DMS114 treated with DMSO at 0.1 percent for 48 hours (cell line): ENCODE results near the gene CSNK1G1.
"Not testable (repeated sequence)": the region's sequence is repeated elsewhere in the genome, so short reads cannot be mapped to it uniquely, and the experiment has no call there.

Source experiments
- DNase-seq: peaks from one replicate; lab custom pipeline; 2025; ENCODE audit not compliant: unreplicated experiment; lab: John Stamatoyannopoulos, UW

Gene CSNK1G1

DNA sequence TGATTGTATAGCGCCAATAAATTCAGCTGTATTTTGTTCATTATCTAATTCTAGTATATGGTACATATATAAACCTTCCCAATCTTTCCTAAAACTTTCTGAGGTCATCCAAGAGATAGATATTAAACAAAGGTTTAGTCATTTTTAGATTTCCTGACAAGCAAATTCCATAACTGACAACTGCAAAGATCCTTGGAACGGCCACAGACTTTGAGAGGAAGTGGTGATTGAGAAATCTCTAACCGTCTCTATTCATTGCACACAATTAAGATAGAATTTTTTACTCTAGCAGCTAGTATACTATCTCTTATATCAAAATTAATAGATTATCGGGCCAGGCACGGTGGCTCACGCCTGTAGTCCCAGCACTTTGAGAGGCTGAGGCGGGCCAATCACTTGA is 4.7 kb downstream of the CSNK1G1 start:
- no peak for DNase-seq

DNA sequence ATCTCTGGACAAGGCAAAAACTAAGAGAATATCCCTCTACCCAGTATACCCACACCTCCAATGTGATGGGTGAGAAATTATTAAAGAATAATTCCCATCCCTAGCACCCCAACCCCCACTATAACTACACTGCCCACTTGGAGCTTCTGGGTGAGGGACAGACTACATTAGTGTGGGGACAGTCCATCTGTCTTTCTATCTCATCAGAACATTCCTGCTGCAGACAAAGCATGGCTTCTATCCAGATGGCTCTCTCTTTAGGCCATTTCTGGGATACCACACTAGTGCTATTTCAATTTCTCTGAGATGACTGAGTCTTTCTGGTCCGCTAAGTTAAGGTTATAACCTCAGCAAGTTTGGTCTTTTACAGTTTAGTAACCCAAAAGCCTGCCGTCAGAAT is 6.6 kb downstream of the CSNK1G1 start:
- DNase-seq: no peak

DNA sequence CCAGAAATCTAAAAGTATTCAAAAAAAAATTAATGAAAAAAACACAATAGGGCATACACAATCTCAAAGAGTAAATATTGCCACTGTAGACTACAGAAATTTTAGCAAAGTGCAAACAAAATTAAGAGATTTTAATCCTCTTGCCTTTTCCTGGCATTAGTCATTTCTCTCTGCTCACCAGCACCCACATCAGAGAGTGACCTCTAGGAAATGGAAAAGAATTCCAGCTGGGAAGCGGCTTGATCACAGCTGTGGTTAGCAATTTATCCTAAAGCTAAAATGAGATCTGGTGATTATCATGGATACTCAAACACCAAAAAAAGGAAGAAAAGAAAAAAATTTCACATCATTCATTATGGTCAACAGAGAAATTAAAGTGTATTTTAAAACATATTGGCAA is 7.5 kb downstream of the CSNK1G1 start:
- no peak for DNase-seq

DNA sequence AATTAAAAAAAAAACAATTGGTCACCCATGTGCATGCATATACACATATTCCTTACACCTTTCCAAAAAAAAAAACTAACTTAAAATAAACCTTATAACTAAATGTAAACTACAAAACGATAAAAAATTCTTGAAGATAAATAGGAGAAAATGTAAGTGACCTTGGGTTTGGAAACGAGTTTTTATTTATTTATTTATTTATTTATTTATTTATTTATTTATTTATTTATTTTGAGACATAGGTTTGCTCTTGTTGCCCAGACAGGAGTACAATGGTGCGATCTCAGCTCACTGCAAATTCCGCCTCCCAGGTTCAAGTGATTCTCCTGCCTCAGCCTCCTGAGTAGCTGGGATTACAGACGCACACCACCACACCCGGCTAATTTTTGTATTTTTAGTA is 9.7 kb downstream of the CSNK1G1 start:
- not testable (repeated sequence) for DNase-seq

DNA sequence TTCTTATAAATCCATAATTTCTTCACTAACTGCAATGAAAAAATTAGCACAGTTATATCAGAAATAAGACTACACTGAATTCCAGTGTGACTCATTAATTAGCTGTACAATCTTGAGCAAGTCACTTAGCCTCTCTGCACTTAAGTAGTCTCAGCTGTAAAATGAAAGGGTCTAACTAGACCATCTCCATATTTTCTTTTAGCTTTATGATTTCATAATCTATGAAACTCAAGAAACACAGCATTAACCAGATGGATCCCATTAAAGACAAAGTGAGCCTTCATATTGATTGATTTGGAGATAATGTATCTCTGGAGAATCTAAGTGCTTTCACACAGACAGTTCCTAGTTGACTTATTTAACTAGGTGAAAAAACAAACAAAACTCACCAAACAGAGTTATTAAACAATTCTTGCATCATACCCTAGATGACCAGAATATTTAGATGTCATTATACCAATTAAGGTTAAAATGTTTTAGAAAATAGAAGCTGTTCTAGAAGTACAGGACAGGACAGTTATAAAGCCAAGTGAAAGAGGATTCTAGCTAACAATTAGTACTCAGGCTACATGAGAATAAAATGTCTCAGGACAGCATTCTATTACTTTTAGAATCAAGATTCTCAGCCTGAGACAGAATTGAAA is 11.2 kb downstream of the CSNK1G1 start:
- DNase-seq: no peak

DNA sequence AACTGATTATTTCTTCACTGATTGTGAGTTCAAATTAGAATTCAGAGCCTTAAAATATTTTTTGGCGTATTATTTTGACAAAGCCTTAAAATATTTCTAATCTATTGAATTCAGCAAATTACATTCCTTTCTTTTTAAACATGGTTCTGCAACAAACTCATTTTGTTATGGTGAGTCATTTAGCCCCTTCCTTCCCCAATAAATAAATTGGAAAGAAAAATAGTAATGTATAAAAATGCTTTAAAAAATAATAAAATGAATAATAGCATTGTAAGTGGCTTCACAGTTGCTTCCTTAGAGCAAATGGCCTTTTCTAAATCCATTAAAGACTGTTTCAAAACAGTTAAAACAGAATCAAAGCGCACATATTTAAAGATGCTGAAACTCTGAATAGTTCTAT is 12.1 kb downstream of the CSNK1G1 start:
- no peak for DNase-seq

DNA sequence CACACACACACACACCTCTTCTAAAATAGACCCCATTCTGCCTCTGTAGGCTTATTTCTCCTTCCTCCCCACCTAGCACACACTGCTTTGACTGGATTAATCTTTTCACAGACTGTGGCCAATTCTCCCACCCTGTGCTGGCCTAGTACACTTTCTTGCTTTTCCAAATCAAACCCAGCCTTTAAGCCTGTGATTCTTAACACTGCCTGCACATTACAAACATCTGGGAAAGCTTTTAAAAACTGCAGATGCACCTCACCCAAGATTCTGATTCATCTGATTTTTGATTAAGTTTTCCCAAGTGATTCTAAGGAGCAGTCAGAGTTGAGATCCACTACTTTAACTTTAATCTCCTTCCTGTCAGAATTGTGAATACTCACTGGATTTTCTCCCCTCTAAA is 12.8 kb downstream of the CSNK1G1 start:
- no peak for DNase-seq

DNA sequence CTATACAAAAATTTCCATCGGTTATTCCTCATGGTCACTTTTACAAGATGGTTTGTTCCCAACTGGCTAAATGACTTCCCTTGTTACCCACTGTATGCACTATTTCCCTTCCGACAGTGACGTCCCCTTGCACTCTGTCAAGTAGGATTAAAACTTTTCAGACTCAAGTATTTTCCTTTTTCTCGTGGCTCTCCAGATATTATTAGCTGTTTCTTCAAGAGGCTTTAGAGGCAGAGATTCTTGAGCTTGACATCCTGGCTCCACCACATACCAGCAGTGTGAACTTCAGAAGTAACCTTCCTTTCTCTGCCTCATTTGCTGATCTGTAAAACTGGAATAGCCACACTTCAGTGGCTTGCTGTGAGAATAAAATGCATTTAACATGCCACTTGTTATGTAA is 14.0 kb downstream of the CSNK1G1 start:
- no peak for DNase-seq

DNA sequence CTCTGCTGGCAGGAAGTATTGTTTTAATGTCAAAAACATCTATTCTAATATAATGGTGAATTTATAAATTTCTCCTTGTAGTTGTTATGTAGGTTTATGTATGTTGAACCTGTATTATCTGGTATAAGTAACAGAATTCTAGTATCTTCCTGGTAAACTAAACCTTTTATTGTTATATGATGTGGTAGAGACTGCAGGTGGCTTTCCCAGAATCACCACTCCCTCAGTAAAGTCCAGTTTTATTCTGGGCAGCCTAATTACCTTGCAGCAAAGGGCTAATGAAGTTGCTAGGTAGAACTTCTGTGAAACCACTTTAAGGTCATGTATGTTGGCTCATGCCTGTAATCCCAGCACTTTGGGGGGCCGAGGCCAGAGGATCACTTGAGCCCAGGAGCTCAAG is 15.6 kb downstream of the CSNK1G1 start:
- DNase-seq: no peak

DNA sequence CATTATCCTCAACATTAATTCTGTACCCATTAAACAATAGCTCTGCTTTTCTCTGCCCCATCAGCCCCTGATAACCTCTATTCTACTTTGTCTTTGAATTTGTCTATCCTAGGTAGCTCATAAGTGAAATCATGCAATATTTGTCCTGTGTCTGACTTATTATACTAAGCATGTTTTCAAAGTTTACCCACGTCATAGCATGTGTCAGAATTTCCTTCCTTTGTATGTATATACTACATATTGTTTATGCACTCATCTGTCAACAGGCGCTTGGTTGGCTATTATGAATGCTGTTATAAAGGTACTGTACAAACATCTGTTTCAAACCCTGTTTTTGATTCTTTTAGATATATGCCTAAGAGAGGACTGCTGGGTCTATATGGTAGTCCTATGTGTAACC is 18.2 kb downstream of the CSNK1G1 start:
- no peak for DNase-seq

DNA sequence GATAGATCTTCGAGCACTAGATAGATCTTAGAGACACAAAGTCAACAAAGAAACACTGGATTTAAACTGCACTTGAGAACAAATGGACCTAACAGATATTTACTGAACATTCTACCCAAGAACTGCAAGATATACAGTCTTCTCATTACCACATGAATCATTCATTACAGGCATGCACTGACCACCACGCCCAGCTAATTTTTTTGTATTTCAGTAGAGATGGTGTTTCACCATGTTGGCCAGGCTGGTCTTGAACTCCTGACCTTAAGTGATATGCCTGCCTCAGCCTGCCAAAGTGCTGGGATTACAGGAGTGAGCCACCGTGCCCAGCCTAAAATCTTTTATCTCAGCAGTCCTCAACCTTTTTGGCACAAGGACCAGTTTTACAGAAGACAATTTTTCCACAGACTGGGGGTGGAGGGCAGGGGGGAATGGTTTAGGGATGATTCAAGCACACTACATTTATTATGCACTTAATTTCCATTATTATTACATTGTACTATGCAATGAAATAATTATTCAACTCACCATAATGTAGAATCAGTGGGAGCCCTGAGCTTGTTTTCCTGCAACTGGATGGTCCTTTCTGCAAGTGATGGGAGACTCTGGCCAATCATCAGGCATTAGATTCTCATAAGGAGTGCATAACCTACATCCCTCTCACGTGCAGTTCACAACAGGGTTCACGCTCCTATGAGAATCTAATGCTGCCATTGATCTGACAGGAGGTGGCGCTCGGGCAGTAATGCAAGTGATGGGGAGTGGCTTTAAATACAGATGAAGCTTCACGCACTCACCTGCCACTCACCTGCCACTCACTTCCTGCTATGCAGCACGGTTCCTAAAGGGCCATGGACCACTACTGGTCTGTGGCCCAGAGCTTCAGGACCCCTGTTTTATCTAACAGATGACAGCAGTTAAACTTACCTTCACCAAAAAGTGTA is 21.7 kb downstream of the CSNK1G1 start:
- no peak for DNase-seq

DNA sequence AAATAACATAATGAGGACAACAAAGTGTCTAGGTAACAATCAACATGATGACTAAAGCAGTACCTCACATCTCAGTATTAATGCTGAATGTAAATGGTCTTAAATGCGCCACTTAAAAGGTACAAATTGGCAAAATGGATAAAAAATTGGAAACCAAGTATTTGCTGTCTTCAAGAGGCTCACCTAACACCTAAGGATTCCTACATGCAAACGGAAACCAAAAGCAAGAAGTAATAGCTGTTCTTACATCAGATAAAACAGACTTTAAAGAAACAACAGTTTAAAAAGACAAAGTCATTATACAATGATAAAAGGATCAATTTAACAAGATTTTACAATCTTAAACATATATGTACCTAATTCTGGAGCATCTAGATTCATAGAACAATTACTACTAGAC is 22.5 kb downstream of the CSNK1G1 start:
- DNase-seq: no peak

DNA sequence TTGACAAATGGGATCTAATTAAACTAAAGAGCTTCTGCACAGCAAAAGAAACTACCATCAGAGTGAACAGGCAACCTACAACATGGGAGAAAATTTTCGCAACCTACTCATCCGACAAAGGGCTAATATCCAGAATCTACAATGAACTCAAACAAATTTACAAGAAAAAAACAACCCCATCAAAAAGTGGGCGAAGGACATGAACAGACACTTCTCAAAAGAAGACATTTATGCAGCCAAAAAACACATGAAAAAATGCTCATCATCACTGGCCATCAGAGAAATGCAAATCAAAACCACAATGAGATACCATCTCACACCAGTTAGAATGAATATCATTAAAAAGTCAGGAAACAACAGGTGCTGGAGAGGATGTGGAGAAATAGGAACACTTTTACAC is 24.3 kb downstream of the CSNK1G1 start:
- not testable (repeated sequence) for DNase-seq

DNA sequence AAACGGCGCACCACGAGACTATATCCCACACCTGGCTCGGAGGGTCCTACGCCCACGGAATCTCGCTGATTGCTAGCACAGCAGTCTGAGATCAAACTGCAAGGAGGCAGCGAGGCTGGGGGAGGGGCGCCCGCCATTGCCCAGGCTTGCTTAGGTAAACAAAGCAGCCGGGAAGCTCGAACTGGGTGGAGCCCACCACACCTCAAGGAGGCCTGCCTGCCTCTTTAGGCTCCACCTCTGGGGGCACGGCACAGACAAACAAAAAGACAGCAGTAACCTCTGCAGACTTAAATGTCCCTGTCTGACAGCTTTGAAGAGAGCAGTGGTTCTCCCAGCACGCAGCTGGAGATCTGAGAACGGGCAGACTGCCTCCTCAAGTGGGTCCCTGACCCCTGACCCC is 29.0 kb downstream of the CSNK1G1 start:
- not testable (repeated sequence) for DNase-seq

DNA sequence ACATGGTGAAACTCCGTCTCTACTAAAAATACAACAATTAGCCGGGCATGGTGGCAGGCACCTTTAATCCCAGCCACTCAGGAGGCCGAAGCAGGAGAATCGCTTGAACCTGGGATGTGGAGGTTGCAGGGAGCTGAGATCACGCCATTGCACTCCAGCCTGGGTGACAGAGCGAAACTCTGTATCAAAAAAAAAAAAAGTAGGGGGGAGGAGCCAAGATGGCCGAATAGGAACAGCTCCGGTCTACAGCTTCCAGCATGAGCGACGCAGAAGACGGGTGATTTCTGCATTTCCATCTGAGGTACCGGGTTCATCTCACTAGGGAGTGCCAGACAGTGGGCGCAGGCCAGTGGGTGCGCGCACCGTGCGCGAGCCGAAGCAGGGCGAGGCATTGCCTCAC is 29.5 kb downstream of the CSNK1G1 start:
- not testable (repeated sequence) for DNase-seq

DNA sequence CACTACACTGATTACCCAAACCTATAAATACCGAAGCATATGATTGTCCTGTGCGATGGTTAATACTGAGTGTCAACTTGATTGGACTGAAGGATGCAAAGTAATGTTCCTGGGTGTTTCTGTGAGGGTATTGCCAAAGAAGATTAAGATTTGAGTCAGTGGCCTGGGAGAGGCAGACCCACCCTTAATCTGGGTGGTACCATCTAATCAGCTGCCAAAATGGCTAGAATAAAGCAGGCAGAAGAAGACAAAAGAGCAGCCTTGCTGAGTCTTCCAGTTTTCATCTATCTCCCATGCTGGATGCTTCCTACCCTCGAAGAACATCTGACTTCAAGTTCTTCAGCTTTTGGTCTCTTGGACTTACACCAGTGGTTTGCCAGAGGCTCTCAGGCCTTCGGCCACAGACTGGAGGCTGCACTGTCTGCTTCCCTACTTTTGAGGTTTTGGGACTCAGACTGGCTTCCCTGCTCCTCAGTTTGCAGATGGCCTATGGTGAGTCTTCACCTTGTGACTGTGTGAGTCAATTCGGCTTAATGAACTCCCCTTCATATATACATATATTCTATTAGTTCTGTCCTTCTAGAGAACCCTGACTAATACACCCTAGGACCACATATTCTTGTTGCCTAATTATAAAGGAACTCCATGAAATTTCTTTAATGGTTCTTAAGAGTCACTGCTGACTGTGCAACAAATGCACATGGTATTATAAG is 31.7 kb downstream of the CSNK1G1 start:
- no peak for DNase-seq

DNA sequence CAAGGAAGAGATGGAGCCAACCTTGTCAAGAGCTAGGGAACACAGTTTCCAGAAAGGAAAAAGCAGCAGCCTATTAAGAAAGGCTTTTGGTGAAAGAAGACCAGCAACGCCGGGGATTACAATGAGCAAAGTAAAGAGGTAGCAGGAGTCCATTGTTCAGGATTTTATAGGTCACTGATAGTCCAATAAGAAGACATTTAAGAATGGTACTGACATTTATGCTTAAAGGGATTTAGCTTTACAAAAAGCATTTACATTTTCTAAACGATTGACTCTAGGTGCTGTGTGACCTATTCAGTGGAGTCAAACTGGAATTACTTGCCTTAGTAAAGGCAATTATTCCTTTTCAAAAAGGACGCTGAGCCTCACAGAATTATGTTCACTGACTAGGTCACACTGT is 40.8 kb downstream of the CSNK1G1 start:
- DNase-seq: no peak

DNA sequence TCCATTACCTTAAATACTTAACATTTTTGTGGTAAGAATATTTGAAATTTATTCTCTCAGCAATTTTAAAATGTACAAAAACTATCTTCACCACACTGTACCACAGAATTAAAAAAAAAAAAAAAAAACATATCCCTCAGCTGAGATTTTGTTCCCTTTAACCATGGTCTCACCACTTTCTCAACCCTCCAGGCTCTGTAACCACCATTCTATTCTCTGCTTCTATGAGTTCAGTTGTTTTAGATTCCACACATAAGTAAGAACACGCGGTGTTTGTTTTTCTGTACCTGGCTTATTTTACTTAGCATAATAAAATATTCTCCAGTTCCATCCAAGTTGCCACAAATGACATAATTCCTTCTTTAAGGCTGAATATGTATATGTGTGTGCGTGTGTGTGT is 41.5 kb downstream of the CSNK1G1 start:
- no peak for DNase-seq

DNA sequence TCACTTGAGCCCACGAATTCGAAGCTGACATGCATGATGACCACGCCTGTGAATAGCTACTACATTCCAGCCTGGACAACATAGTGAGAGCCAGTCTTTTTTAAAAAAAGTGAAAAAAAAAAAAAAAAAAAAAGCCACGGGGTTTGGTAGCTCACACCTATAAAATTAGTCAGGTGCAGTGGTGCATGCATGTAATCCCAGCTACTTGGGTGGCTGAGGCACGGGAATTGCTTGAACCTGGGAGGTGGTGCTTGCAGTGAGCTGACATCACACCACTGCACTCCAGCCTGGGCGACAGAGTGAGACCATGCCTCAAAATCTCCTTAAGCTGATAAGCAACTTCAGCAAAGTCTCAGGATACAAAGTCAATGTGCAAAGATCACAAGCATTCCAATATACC is 44.4 kb downstream of the CSNK1G1 start:
- no peak for DNase-seq

DNA sequence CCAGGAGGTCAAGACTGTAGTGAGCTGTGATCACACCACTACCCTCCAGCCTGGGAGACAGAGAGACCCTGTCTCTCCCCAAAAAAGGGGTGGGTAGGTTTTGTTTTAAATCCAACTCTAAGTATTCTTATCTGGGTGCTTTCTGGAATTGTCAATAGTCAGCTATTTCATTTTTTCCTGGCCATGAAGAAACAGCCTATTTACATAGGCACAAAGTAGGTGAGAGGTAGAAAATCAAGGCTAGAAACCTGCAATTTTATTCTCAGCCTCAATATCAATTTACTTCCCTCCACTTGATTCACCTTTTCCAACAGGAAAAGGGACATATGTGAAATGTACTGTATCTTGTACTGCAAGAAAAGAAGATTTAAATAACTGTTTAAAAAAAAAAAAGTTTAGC is 45.9 kb downstream of the CSNK1G1 start:
- no peak for DNase-seq

DNA sequence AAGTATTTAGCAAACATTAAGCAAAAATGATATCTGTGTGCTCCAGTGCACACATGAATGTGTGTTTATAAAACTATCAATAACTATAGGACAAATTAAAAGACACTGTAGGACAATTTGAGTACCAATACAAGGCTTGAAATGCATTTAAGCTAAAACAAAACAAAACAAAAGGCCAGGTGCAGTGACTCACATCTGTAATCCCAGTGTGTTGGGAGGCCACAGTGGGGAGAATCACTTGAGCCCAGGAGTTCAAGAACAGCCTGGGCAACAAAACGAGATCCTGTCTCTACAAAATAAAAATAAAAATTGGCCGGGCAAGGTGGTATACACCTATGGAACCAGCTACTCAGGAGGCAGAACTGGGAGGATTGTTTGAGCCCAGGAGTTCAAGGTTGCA is 50.7 kb downstream of the CSNK1G1 start:
- no peak for DNase-seq

DNA sequence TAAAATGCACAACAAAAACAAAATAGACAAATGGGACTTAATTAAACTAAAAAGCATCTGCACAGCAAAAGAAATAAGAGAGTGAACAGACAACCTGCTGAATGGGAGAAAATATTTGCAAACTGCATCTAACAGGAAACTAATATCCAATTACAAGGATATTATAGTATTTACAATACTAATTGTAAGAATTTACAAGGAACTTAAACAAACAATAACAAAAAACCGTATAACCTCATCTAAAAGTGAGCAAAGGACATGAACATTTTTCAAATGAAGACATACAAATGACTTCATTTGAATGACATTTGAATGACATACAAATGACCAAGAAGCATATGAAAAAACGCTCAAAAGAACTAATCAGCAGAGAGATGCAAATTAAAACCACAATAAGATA is 66.4 kb downstream of the CSNK1G1 start:
- DNase-seq: no peak
